Body of pancreas (tissue), 4 donors: Measurements from ENCODE around the gene PTPRN2. TPM values are rescaled to one million over a fixed set of nuclear protein-coding genes. Genes with fewer than 3 reads are reported as not detected.

ENCODE experiments used
- ATAC-seq: fragments of 150-250 bp; one replicate; pipeline ENCODE4 v1.9.1; 2016
- DNase-seq, 4 donors: peaks; one replicate each; pipeline ENCODE4 v3.0.0-alpha.2; 2019
- H3K27ac ChIP-seq, 4 donors: fragments of 200-600 bp; sonication (generic); 1 replicate in 3 of 4; 2 replicates in 1 of 4; pipeline versions ENCODE4 v1.5.1 to v1.6.1; 2016 to 2019; ENCODE audit warnings: mild to moderate bottlenecking in 1 of 4, mixed read lengths in 1 of 4, moderate library complexity in 1 of 4
- H3K27me3 ChIP-seq, 2 donors: fragments of 200-600 bp; sonication (generic); one replicate each; pipeline ENCODE4 v1.6.0; 2016; ENCODE audit warnings: mild to moderate bottlenecking in 1 of 2
- H3K36me3 ChIP-seq, 2 donors: fragments of 200-600 bp; sonication (generic); replicated peaks in 1 of 2; 2 replicates each; pipeline ENCODE4 v1.5.1; 2016; ENCODE audit warnings: low read depth in 2 of 2; ENCODE audit not compliant: insufficient read depth in 1 of 2
- H3K4me1 ChIP-seq: fragments of 200-600 bp; sonication (generic); one replicate; pipeline ENCODE4 v1.6.0; 2016
- H3K4me3 ChIP-seq, 2 donors: fragments of 200-600 bp; sonication (generic); 1 replicate in 1 of 2; 2 replicates in 1 of 2; pipeline ENCODE4 v1.5.1; 2016 to 2019
- H3K9me3 ChIP-seq, 3 donors: fragments of 200-600 bp; sonication (generic); 1 replicate in 2 of 3; 2 replicates in 1 of 3; pipeline ENCODE4 v1.5.1; 2016
- POLR2A ChIP-seq, 3 donors: fragments of 450-650 bp; IDR thresholded peaks; one replicate each; pipeline ENCODE4 v1.6.1; 2016; ENCODE audit warnings: antibody characterized with exemption in 3 of 3, mild to moderate bottlenecking in 2 of 3
- WGBS, 2 donors: methylation state at CpG; one replicate each; pipeline ENCODE4 v1.1.5; 2017; 5-methylcytosine and 5-hydroxymethylcytosine counted together
- intact Hi-C: fragments of 100-400 bp; cut with DNase I; formaldehyde crosslinking; loops from one replicate; pipeline ENCODE4 v1.15.1; 2023
- total RNA-seq, 2 donors: library from RNA; depleted of rRNA; stranded (reverse); fragments of >200 nt; gene quantifications; one replicate each; pipeline ENCODE4 v1.1.0, GENCODE V29; 2016
- TF ChIP-seq, protein P1 (sequence below), 7 experiments: fragments of 450-650 bp in 4 of 7; fragments of 200-600 bp in 3 of 7; sonication (generic) in 3 of 7; IDR thresholded peaks; one replicate each; pipeline ENCODE4 v1.5.1; 2016 to 2019; ENCODE audit warnings: antibody characterized with exemption in 7 of 7

PTPRN2 gene
- total RNA-seq, 2 donors from 2014 or later: 31.6 to 76.1 TPM

- H3K27ac ChIP-seq: no peak overlapping the region
- WGBS, 2 donors: 76 to 80% methylated on average over 10 of the region's 10 CpGs
- H3K4me1 ChIP-seq: peaks cover 2% of the 10 kb centered on the region
- no peak for DNase-seq
- no peak overlapping the region for H3K4me3 ChIP-seq
- intact Hi-C loops: no loop called here
- no peak for ATAC-seq
- TF ChIP-seq, protein P1, sequence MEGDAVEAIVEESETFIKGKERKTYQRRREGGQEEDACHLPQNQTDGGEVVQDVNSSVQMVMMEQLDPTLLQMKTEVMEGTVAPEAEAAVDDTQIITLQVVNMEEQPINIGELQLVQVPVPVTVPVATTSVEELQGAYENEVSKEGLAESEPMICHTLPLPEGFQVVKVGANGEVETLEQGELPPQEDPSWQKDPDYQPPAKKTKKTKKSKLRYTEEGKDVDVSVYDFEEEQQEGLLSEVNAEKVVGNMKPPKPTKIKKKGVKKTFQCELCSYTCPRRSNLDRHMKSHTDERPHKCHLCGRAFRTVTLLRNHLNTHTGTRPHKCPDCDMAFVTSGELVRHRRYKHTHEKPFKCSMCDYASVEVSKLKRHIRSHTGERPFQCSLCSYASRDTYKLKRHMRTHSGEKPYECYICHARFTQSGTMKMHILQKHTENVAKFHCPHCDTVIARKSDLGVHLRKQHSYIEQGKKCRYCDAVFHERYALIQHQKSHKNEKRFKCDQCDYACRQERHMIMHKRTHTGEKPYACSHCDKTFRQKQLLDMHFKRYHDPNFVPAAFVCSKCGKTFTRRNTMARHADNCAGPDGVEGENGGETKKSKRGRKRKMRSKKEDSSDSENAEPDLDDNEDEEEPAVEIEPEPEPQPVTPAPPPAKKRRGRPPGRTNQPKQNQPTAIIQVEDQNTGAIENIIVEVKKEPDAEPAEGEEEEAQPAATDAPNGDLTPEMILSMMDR (IDR thresholded peaks at IDR 0.05): no peak
- no peak for TF ChIP-seq POLR2A (IDR thresholded peaks at IDR 0.05)
- no peaks in the 10 kb centered on the region for H3K36me3 ChIP-seq
- peaks cover 0 to 4% (median 0%) of the 10 kb centered on the region in 3 donors for H3K9me3 ChIP-seq
- no peaks in the 10 kb centered on the region for H3K27me3 ChIP-seq
These were observed 185.8 kb downstream of the PTPRN2 start for GRCh38 chr7:158401826-158402225.

DNA sequence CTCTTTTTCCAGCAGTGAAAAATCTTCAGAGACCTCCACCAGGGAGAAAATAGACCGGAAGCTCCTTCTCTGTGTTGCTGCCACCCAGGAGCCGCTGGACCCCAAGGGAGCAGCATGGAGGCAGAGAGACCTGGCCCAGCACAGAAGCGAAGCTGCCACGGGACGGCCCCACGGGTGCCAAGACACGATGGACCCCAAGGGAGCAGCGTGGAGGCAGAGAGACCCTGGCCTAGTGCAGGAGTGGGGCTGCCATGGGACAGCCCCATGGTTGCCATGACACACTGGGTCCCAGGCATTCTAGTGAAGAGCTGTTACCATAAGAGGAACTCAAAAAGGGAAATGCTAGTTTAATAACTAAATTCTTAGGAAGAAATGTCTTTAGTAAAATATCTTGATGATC, 186.3 kb downstream of the PTPRN2 start:
- no peak for DNase-seq
- WGBS, 2 donors: 82 to 86% methylated on average over 8 of the region's 8 CpGs
- Histone ChIP-seq H3K27ac (no peak overlapping the region), H3K27me3 (no peaks in the 10 kb centered on the region), H3K9me3 (peaks cover 0 to 4% (median 0%) of the 10 kb centered on the region in 3 donors), H3K4me3 (no peak overlapping the region), H3K4me1 (peaks cover 4% of the 10 kb centered on the region), H3K36me3 (no peaks in the 10 kb centered on the region)
- ATAC-seq: no peak
- TF ChIP-seq POLR2A (IDR thresholded peaks at IDR 0.05): no peak
- TF ChIP-seq, protein P1 (IDR thresholded peaks at IDR 0.05): no peak
- intact Hi-C loops: no loop called here

DNA sequence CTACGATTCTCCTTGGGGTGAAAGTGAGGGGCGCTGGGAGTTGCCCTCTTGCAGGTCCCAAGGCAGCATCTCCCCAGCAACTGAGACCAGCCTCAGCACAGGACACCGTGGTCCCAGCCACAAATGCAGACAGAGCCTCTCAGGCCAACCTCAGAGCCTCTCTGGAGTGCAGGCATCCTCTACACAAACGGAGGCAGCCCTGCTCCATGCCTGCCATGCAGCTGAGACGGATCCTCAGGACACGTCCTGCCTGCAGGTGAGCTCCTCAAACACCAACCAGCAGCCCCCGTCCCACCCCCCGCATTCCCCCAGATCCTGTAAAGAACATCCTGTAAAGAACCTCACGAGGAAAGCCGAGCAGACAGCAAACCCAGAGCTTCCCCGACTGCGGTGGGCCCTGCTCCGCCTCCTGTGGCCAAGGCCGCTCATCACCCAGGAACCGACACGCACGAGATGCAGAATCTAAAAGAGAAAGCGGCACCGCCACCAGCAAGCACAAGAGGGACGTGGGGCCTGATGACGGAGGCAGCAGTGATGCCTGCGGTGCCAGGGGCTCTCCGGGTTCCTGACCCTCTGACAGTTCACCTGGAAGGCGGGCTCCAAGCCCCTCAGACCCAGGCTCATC, 186.9 kb downstream of the PTPRN2 start:
- H3K9me3 ChIP-seq: peaks cover 0 to 4% (median 0%) of the 10 kb centered on the region in 3 donors
- no peaks in the 10 kb centered on the region for H3K27me3 ChIP-seq
- peaks cover 4% of the 10 kb centered on the region for H3K4me1 ChIP-seq
- no peak for DNase-seq
- no peak overlapping the region for H3K4me3 ChIP-seq
- WGBS, 2 donors: 81 to 83% methylated on average over 17 to 23 of the region's 24 CpGs
- H3K36me3 ChIP-seq: no peaks in the 10 kb centered on the region
- no peak for ATAC-seq
- intact Hi-C loops: no loop called here
- no peak overlapping the region for H3K27ac ChIP-seq
- TF ChIP-seq, protein P1 (IDR thresholded peaks at IDR 0.05): no peak
- no peak for TF ChIP-seq POLR2A (IDR thresholded peaks at IDR 0.05)

DNA sequence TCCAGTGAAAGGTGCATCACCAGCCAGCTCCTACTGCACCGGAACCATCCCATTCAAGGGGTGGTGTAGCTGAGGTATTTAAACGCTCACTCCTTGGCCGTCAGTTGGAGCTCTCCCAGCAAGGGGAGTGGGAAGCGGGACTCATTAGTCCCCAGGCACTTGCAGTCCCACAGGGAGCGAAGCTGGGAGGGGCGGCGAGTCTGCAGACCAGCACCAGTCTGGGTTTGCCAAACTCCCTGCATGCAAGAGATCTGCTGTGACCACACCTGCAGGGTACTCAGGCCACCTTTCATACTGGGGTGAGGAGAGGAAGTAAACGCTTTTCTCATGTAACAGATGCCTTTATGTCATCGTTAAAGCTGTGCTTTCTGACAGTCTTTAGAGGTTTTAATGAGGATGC, 187.9 kb downstream of the PTPRN2 start:
- TF ChIP-seq POLR2A (IDR thresholded peaks at IDR 0.05): no peak
- TF ChIP-seq, protein P1 (IDR thresholded peaks at IDR 0.05): no peak
- no peak overlapping the region for H3K27ac ChIP-seq
- peaks cover 7% of the 10 kb centered on the region for H3K4me1 ChIP-seq
- no peaks in the 10 kb centered on the region for H3K27me3 ChIP-seq
- H3K4me3 ChIP-seq: no peak overlapping the region
- no peak for DNase-seq
- intact Hi-C loops: no loop called here
- no peaks in the 10 kb centered on the region for H3K36me3 ChIP-seq
- peaks cover 0 to 4% (median 0%) of the 10 kb centered on the region in 3 donors for H3K9me3 ChIP-seq
- ATAC-seq: no peak
- 73 to 77% methylated on average over 9 of the region's 9 CpGs for WGBS, 2 donors

GRCh38 chr7:158398750-158399149, 188.9 kb downstream of the PTPRN2 start:
- TF ChIP-seq POLR2A (IDR thresholded peaks at IDR 0.05): no peak
- TF ChIP-seq, protein P1 (IDR thresholded peaks at IDR 0.05): no peak
- WGBS, 2 donors: 89 to 97% methylated on average over 1 of the region's 1 CpG
- Histone ChIP-seq H3K27me3 (no peaks in the 10 kb centered on the region), H3K4me1 (peaks cover 7% of the 10 kb centered on the region), H3K9me3 (peaks cover 0 to 4% (median 0%) of the 10 kb centered on the region in 3 donors), H3K4me3 (no peak overlapping the region), H3K36me3 (no peaks in the 10 kb centered on the region), H3K27ac (no peak overlapping the region)
- intact Hi-C loops: no loop called here
- no peak for DNase-seq
- no peak for ATAC-seq
